ENCODE measurements around the gene CPA3.

CPA3 gene, protein sequence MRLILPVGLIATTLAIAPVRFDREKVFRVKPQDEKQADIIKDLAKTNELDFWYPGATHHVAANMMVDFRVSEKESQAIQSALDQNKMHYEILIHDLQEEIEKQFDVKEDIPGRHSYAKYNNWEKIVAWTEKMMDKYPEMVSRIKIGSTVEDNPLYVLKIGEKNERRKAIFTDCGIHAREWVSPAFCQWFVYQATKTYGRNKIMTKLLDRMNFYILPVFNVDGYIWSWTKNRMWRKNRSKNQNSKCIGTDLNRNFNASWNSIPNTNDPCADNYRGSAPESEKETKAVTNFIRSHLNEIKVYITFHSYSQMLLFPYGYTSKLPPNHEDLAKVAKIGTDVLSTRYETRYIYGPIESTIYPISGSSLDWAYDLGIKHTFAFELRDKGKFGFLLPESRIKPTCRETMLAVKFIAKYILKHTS

DNA sequence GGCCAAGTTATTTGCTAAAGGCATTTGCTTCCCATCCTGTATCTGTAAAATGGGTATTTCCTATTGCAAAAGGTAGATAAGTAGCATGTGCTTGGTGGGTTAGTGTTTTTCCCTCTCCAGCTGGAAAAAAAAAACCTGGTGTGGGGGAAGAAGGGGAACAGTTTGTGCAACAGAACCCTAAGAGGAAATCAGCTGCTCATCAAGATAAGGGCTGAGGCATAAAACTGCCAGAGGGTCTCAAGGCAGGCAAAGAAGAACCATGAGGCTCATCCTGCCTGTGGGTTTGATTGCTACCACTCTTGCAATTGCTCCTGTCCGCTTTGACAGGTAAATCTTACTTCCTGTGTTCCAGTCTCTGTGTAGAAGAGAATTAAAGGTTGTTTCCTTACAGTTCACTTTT, at the start of gene CPA3:
Gene CPA3 (plus strand): TSS at position 248 of the 400 bp plus-strand sequence. CDS start 12 bp downstream, at position 260.
- DNase-seq (ENCODE audit: low read depth, low spot score) = no peak

GRCh38 chr3:148815316-148816110, 49.6 kb upstream of the CPA3 start:
- no peak for DNase-seq (ENCODE audit: low read depth, low spot score)

DNA sequence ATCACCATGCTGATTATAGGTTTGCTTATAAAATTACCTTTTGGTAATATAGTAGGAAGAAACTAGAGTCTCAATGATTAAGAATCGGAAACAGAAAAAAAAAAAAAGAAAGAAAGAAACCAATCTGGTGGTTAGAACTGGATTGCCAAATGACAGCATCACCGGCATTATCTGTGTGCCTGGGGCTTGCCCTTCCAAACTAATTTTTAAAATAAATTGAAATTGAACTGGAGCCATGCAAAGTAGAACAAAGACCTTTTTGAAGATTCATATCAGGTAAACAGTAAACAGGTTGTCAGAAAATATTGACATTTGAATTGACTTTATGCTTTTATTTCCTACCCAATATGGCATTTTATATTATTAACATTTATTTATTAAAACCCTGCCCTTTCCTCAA, 48.7 kb upstream of the CPA3 start:
- no peak for DNase-seq (ENCODE audit: low read depth, low spot score)

DNA sequence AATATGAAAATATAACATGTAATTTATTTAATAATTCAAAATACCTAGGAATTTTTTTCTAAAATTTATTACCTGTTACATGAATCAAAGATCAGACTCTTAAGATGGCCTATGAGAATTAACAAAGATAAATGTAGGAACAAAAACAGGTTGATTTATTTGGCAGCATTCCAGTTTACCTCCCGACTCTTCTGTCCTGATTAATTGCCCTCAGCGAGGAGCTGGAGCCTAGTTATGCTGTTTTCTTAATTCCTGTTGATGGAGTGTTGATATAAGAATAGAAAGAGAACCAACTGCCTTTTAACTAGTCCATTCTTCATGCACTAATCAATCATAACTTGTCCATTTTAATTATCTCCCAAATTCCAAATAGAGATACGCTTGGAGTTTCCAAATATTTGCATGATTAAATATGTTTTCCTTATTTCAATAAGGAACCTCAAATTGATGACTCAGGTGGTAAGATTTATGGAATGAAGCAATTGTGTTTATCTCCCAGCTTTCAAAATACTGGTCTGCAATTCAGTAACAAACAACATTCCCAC, 48.0 kb upstream of the CPA3 start:
- DNase-seq (ENCODE audit: low read depth, low spot score) = no peak

DNA sequence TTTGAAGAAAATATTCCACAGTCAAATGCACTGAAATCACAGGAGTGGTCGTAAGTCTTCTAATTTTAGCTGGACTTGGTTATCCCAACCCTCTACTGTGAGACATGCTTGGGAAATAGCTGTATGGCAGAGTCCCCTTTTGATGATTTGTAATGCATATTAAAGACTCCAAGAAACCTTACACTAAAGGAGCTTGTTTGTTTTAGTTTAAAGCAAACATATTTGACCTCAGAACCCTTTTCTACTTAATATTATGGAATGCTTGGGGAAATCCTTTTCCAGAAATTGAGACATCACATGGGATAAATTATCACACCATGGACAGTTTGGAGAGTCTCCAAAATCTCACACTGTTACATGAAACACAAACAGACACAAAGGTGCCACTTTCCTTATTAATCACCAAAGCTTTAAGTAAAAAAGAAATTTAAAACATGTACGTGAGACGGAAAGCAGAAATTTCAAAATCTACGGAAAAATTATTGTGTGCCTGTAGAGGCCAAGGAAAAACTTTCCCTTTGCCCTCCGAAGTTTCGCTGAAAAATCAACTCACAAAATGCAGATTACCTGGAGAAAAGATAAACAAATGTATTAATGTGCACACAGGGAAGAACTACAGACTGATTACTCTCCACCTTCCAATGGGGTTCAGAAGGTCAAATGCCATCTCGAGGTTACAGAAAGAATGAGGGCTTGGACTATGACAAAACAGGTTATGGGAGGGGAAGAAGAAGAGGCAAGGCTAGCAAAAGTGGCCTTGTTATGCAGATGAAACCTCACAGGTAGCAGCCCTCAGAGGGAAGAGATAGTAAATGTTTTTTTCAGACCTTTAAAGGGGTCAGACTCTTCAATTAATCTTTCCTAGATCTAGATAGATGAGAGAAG, 44.5 kb upstream of the CPA3 start:
- no peak for DNase-seq (ENCODE audit: low read depth, low spot score)

DNA sequence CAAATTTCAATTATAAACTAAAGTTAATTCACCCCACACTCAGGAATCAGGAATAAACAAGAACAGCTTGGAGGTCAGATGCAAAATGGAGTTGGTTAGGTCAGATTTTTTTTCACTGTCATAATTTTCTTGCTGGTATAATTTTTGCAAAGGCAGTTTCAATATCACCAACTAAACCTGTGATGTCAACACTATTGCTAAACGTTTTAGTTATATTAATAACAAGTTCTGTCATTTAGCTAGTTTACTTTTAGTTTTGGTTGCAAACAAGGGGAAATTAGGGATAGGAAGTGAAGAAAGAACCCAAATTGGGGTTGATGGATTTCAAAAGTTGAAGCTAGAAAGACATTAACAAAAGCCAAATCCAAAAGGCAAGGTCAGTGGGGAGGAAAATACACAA, 42.1 kb upstream of the CPA3 start:
- no peak for DNase-seq (ENCODE audit: low read depth, low spot score)

GRCh38 chr3:148825476-148825875, 39.6 kb upstream of the CPA3 start:
- DNase-seq (ENCODE audit: low read depth, low spot score) = no peak

DNA sequence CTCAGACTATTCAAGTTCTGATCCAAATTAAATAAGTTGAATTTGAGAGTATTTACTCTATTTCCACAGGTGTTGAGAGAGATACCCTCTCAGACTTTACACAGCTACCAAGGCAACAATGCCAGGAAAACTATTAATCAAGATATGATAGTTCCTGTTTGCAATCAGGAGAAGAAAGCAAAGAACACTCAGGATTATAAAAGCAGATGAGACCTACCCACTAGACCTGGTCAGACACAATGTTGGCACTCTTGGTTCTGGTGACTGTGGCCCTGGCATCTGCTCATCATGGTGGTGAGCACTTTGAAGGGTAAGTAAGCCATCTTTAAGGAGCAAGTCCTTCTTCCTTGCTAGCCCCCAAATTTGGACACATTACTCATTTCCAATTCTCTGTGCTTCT, 37.5 kb upstream of the CPA3 start, which contains the start of gene CPB1:
Gene CPB1 (plus strand): TSS at position 227 of the 400 bp plus-strand sequence. CDS start 13 bp downstream, at position 240.
- no peak for DNase-seq (ENCODE audit: low read depth, low spot score)

- no peak for DNase-seq (ENCODE audit: low read depth, low spot score)
Observed at GRCh38 chr3:148828136-148828690, 36.9 kb upstream of the CPA3 start.

GRCh38 chr3:148829926-148830325, 35.2 kb upstream of the CPA3 start:
- DNase-seq (ENCODE audit: low read depth, low spot score) = no peak

DNA sequence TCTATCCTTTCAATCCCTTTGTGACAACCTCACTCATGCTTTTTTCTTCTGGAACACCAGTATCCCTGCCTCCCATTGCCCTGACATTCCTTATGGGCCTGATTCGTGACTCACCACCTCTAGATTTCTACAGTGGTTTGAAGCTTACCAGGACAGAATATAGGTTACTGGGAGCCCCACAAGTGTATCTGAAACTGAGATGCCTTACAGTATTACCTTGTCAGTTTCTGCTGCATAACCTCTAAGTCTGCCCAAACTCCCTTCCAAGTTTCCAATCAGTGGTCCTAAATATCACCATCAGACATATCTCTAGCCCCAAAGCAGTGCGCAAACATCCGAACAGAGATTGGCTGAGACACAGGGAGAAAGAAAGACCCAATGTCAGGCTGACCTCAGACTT, 31.9 kb upstream of the CPA3 start:
- no peak for DNase-seq (ENCODE audit: low read depth, low spot score)

GRCh38 chr3:148839805-148840204, 25.3 kb upstream of the CPA3 start:
- no peak for DNase-seq (ENCODE audit: low read depth, low spot score)

DNA sequence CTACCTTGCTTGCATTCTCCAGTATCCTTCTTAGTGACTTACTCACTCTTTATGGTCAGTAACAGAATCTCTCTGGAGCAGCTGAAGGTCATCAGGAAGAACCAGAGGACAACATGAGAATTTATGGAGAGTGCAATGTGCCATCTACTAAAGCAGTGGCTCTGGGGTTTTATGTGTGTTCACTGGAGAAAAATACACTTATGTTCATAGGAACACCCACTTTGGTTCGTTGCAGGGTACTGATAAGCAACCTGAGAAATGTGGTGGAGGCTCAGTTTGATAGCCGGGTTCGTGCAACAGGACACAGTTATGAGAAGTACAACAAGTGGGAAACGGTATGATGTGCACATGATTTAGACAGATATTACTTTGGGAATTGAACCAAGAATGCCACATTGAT, 24.6 kb upstream of the CPA3 start:
- DNase-seq (ENCODE audit: low read depth, low spot score) = no peak

GRCh38 chr3:148845756-148846395, 19.2 kb upstream of the CPA3 start:
- no peak for DNase-seq (ENCODE audit: low read depth, low spot score)

DNA sequence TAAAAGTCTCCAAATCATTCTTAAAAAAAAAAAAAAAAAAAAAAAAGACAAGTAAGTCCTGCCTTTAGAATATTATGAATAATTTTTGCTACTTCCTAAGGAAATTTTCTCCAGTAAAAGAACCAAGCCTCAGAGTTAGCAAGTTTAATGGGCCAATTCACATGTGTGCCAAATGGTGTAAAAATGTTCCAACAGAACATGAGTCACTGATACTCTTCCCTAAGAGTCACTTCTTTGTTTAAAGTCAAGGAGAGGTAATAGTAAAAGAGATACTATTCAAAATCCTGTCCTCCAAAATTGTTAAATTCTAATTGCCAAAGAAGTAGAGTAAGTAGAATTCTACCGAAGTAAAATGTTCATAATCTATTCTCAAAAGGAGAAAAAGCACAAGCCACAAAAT, 17.7 kb upstream of the CPA3 start:
- DNase-seq (ENCODE audit: low read depth, low spot score) = no peak

DNA sequence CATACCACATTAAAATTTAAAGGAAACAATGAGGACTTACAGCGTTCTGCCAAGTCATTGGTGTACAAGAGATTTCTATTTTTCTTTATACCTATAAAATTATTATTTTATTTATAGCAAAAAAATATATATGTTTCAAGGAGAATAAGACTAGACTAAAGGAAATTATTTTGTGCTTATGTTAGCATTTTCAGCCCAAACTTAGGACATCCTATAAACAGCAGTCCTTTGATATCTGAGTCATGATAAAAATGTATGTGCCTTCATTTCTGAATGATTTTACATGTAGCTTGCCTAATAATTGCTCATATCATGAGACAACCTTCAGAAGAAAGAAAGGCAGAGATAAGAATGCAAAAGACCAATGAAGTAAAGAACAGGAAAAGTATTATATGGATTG, 16.7 kb upstream of the CPA3 start:
- no peak for DNase-seq (ENCODE audit: low read depth, low spot score)

DNA sequence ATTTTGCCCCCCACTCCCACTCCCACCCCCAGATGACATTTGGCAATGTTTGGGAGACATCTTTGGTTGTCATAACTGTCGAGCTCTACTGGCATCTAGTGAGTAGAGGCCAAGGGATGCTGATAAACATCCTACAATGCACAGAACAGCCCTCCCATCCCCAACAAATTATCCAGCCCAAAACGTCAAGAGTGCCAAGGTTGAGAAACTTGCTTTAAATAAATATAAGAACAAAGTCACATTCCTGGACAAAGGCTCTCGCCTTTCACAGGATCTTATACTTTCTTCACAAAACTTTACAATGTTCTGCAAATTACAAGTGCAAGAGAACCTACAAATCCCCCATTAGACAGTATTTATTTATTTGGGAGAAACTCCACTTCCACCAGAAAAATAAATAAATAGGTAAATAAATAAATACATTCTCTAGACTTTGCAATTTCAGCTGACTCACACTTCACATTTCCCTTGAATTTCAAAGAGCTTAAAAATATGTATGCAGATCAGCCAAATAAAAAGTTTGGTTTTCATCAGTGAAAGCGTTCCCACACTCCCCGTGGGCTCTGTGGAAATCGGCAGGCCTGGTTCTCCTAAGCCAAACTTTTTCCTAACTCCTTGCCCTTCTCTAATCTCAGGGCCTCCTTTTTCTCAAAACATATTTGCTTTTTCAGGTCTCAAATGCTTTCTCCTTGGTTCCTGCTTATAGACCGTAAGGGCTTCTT, 12.7 kb upstream of the CPA3 start:
- DNase-seq (ENCODE audit: low read depth, low spot score) = no peak

- DNase-seq (ENCODE audit: low read depth, low spot score) = no peak
Observed at GRCh38 chr3:148853076-148853475, 12.0 kb upstream of the CPA3 start.

- no peak for DNase-seq (ENCODE audit: low read depth, low spot score)
Observed at GRCh38 chr3:148854061-148854460, 11.0 kb upstream of the CPA3 start.

DNA sequence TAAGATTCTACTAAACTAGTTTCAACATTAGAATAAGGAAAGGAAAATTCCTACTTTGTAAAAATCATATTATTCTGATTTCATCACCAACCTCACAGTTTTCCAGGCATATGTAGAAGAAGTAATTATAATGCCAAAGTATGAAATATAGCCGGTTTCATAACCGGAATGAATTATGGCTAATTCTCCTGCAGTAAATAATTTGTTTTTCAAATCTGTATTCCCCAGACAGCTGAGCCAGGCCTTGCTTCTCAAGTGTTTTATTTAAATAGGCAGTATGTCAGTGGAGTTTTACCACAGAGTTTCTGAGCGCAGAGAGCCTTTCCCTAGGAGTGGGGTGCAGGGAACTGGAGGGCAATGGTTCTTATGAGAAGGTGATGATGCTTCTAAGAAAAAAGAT, 8.7 kb upstream of the CPA3 start:
- DNase-seq (ENCODE audit: low read depth, low spot score) = no peak
